Nephron (organoid): ENCODE results near the gene MRTFA.
"Not testable (repeated sequence)": the region's sequence is repeated elsewhere in the genome, so short reads cannot be mapped to it uniquely, and the experiment has no call there.

ENCODE experiments used
- H3K27ac Mint-ChIP-seq, 3 experiments: 2 replicates each; pipeline ENCODE4 v1.8.0; 2020; ENCODE audit warnings: mixed read lengths in 3 of 3, mild to moderate bottlenecking in 2 of 3, moderate library complexity in 1 of 3
- H3K27me3 Mint-ChIP-seq: 2 replicates; pipeline ENCODE4 v1.8.0; 2021; ENCODE audit warnings: low read depth, mild to moderate bottlenecking, moderate library complexity, mixed read lengths
- H3K36me3 Mint-ChIP-seq: 2 replicates; pipeline ENCODE4 v1.8.0; 2020; ENCODE audit warnings: low read depth, mixed read lengths
- H3K4me1 Mint-ChIP-seq: 2 replicates; pipeline ENCODE4 v1.8.0; 2020; ENCODE audit warnings: mixed read lengths
- H3K4me3 Mint-ChIP-seq, 3 experiments: 2 replicates each; pipeline ENCODE4 v1.8.0; 2020; ENCODE audit warnings: mild to moderate bottlenecking in 3 of 3, mixed read lengths in 3 of 3, moderate library complexity in 2 of 3
- H3K9me3 Mint-ChIP-seq: 2 replicates; pipeline ENCODE4 v1.8.0; 2020; ENCODE audit warnings: mixed read lengths
- TF ChIP-seq, protein P1 (sequence below), 3 experiments: fragments of 200-600 bp; sonication (generic); IDR thresholded peaks; one replicate each; pipeline ENCODE4 v1.5.0; 2021; ENCODE audit warnings: antibody characterized with exemption in 3 of 3; ENCODE audit not compliant: unreplicated experiment in 3 of 3

Gene MRTFA

DNA sequence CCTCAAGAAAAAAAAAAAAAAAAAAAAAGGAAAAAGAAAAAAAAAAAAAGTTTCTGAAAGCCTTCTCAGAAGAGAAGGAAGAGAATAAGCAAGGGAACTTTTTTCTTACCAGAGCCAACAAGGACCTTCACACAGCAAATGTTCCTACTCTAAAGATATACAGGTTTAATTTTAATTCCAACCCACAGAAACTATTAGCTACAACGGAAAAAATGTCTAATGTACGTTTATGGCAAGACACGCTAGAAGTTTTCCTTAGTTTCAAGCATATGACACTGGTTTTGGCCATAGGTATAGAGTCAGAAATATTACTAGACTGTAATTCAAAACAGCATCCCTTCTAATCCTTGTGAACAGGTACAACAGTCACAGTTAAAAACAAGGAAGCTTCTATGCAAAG, 120.1 kb downstream of the MRTFA start:
- H3K4me3 Mint-ChIP-seq: no peak overlapping the region
- no peak overlapping the region for H3K27ac Mint-ChIP-seq
- H3K4me1 Mint-ChIP-seq: peaks cover 8% of the 10 kb centered on the region
- peaks cover 28% of the 10 kb centered on the region for H3K36me3 Mint-ChIP-seq
- H3K9me3 Mint-ChIP-seq: peaks cover 7% of the 10 kb centered on the region
- H3K27me3 Mint-ChIP-seq: no peaks in the 10 kb centered on the region
- TF ChIP-seq, protein P1, sequence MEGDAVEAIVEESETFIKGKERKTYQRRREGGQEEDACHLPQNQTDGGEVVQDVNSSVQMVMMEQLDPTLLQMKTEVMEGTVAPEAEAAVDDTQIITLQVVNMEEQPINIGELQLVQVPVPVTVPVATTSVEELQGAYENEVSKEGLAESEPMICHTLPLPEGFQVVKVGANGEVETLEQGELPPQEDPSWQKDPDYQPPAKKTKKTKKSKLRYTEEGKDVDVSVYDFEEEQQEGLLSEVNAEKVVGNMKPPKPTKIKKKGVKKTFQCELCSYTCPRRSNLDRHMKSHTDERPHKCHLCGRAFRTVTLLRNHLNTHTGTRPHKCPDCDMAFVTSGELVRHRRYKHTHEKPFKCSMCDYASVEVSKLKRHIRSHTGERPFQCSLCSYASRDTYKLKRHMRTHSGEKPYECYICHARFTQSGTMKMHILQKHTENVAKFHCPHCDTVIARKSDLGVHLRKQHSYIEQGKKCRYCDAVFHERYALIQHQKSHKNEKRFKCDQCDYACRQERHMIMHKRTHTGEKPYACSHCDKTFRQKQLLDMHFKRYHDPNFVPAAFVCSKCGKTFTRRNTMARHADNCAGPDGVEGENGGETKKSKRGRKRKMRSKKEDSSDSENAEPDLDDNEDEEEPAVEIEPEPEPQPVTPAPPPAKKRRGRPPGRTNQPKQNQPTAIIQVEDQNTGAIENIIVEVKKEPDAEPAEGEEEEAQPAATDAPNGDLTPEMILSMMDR (IDR thresholded peaks at IDR 0.05; ENCODE audit: unreplicated experiment in 3 of 3): no peak

DNA sequence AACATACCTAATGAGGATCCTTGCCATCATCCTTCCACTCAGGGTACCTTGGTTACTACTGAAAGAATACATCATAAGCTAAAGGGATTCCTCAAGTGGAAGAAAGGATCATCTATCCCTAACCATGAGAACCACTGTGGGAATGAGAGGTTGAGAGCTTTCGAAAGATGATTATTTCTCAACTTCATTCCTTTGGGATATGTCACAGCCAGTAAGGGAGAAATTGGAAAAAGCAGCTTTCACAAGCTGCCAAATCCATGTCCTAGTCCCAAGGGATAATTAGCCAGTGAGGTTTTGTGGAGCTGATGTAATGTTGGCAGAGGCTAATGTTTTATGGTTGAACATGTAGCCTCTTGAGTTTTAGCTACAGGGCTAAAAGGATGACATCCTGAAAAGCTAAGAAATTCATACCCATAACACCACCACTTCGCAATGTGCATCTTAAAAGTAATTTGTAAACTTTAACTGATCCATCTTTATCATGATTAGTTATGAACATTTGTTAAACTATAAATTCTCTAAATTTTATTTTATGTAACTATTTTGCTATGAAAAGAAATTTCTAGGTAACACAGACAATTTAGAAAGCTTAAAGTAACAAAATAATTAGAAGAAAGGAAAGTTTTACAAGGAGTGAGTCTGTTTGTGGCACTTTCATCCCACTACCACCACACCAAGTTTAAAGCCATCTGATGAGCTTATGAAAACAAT, 123.9 kb downstream of the MRTFA start:
- Mint-ChIP-seq H3K27me3 (no peaks in the 10 kb centered on the region), H3K36me3 (peaks cover 6% of the 10 kb centered on the region), H3K4me3 (no peak overlapping the region), H3K27ac (peak overlapping the region in 2 of 3 experiments; percentile 19 to 84), H3K9me3 (no peaks in the 10 kb centered on the region), H3K4me1 (peaks cover 37% of the 10 kb centered on the region)
- TF ChIP-seq, protein P1 (IDR thresholded peaks at IDR 0.05; ENCODE audit: unreplicated experiment in 3 of 3): no peak

DNA sequence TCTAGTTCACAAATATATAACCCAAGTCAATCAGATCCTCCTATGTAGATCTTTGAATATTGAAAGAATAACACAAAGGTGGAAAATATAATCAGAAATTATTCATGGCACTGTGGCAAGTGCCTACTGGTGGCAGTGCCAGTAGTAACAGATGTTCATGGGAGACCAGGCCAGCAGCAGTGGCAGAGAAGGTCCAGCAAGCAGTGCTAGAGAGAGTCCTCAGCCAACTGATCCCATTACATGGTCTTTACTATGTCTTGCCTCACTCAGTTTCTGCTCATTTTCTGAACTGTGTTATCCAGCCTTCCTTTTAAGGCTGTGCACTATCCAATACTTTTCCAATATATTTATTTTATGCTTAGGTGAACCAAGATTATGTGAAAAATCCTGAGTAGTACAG, 124.9 kb downstream of the MRTFA start:
- Mint-ChIP-seq H3K4me1 (peaks cover 39% of the 10 kb centered on the region), H3K27ac (peak overlapping the region in 1 of 3 experiments; percentile 84), H3K36me3 (peaks cover 6% of the 10 kb centered on the region), H3K9me3 (no peaks in the 10 kb centered on the region), H3K27me3 (no peaks in the 10 kb centered on the region), H3K4me3 (no peak overlapping the region)
- TF ChIP-seq, protein P1 (IDR thresholded peaks at IDR 0.05; ENCODE audit: unreplicated experiment in 3 of 3): no peak

DNA sequence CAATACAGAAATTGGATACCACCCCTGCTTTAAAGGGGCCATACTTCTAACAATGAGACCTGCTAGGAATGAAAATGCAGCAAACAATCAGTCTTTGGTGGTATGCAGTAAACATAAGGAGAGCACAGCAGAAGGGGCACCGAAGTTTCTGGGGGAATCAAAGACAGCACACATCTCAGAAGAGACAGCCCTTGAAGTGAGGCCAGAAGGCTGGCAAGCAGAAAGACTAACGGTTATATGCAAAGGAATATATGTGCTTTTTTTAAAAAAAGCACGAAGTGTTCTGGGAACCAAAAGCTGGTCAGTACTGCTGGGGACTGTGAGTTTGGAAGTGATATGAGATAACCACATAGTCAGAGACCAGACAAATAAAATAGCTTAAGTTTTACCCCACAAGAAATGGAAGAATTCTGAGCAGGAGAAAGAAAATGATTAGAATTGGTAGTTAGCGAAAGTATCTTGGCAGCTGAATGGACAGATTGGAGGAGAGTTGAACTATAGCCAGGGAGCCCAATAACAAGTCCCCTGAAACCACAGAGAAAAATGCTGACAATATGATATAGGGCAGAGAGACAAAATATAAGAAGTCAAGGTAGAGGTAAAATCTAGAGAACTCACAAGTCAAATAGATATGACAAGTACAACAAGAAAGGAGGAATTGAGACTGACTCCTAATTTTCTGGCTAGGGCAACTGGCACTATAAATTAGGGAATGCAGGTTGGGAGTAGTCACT, 125.7 kb downstream of the MRTFA start:
- peak overlapping the region; percentile 76 to 94 (median 84) for H3K27ac Mint-ChIP-seq
- peaks cover 5% of the 10 kb centered on the region for H3K36me3 Mint-ChIP-seq
- no peak overlapping the region for H3K4me3 Mint-ChIP-seq
- H3K27me3 Mint-ChIP-seq: no peaks in the 10 kb centered on the region
- H3K4me1 Mint-ChIP-seq: peaks cover 44% of the 10 kb centered on the region
- TF ChIP-seq, protein P1 (IDR thresholded peaks at IDR 0.05; ENCODE audit: unreplicated experiment in 3 of 3): no peak
- no peaks in the 10 kb centered on the region for H3K9me3 Mint-ChIP-seq

DNA sequence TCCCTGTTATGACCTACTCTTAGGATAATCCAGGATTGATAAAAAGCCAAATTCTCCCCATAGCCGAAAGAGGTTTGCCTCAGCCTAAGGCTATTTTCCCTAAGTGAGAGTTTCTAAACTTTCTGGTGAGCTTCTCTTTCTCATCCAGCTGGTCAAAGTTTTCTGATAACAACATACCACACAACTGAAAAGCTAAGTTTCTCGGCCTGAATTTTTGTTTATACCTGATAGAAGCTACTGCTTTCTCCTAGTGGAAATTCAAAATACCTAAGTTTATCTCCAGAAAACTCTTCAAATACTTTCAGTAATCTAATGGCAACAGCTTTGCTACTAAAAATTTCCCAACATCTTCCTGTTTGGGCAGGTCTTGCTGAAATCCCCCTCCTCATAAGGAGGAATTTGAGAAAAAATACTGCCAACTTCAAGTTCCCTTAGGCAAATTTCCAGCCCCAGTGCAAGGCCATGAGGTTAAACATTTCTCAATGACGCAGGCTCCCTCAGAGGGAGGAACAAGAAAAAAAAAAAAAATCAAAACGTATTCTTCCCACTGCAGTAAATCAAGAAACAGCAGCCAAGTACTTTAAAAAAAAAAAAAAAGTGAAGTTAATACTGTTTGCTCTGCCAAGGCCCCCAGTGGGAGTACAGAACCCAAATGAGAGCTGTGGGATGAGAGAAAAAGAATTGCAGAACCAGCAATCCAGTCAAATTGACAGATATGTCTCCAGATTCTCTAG, 127.0 kb downstream of the MRTFA start:
- H3K27ac Mint-ChIP-seq: peak overlapping the region; percentile 76 to 94 (median 84)
- peaks cover 3% of the 10 kb centered on the region for H3K36me3 Mint-ChIP-seq
- no peaks in the 10 kb centered on the region for H3K27me3 Mint-ChIP-seq
- H3K4me3 Mint-ChIP-seq: peak overlapping the region in 1 of 3 experiments; percentile 24
- peaks cover 44% of the 10 kb centered on the region for H3K4me1 Mint-ChIP-seq
- H3K9me3 Mint-ChIP-seq: no peaks in the 10 kb centered on the region
- TF ChIP-seq, protein P1 (IDR thresholded peaks at IDR 0.05; ENCODE audit: unreplicated experiment in 3 of 3): no peak

DNA sequence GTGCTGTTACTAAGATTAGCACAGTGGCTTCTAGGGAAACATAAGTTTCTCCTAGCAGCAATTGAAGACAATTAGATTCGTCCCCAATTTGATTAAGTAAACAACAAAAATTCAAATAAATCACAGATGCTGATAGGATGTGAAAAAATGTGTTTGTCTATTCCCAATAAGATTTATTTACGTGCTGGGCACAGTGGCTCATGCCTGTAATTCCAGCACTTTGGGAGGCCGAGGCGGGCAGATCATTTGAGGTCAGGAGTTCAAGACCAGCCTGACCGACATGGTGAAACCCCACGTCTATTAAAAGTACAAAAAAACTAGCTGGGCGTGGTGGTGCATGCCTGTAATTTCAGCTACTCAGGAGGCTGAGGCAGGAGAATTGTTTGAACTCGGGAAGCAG, 128.5 kb downstream of the MRTFA start:
- peak overlapping the region in 2 of 3 experiments; percentile 54 to 73 for H3K27ac Mint-ChIP-seq
- peaks cover 44% of the 10 kb centered on the region for H3K4me1 Mint-ChIP-seq
- not testable (repeated sequence) for H3K27me3 Mint-ChIP-seq, H3K4me3 Mint-ChIP-seq, H3K9me3 Mint-ChIP-seq, H3K36me3 Mint-ChIP-seq
